AG04449 (cell line): ENCODE measurements around the gene HAS3.

ENCODE experiments used
- CTCF ChIA-PET: fragments of 350-600 bp; formaldehyde crosslinking; extraction: SDS; loops from one replicate; lab custom pipeline; 2021; ENCODE audit warnings: antibody characterized with exemption; lab: Yijun Ruan, JAX
- POLR2A ChIA-PET: fragments of 400-600, 350-600 bp; formaldehyde crosslinking; extraction: SDS; loops from one replicate; lab custom pipeline; 2020; ENCODE audit warnings: antibody characterized with exemption, inconsistent platforms; lab: Yijun Ruan, JAX
- DNase-seq: peaks from one replicate; pipeline ENCODE4 v3.0.0-alpha.2; 2010; ENCODE audit warnings: low read depth, low spot score
- H3K4me3 ChIP-seq: 2 replicates; pipeline ENCODE4 v1.5.1; 2011; ENCODE audit warnings: low read depth, mild to moderate bottlenecking, control low read depth, low read length
- CTCF ChIP-seq: IDR thresholded peaks from one replicate; pipeline ENCODE4 v1.5.1; 2011; ENCODE audit warnings: mild to moderate bottlenecking, moderate library complexity, low read length, control low read depth, inconsistent platforms; ENCODE audit not compliant: insufficient read depth; ENCODE audit errors: missing control alignments

The HAS3 gene

DNA sequence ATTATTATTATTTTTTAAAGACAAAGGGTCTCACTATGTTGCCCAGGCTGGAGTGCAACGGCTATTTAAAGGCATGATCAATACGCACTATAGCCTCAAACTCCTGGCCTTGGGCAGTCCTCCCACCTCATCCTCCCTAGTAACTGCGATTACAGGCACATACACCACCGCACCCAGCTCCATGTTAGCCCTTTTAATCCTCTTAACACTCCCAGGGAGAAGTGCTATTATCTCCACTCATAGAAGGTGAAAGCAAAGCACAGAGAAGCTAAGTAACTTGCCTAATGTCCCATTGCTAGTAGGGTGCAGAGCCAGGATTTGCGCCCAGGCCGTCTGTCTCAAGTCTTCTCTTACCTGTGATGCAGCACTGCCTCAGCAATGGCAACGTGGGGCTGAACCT is 5.0 kb downstream of the HAS3 start:
- DNase-seq = no peak
- TF ChIP-seq CTCF = no peak
- ChIA-PET POLR2A (interaction anchor here (0.6 kb wide), 1 partner anchor 29 kb away, joined by 3 read pairs; no protein-coding TSS in a partner anchor), CTCF (interaction anchor here (0.7 to 16.2 kb wide), 8 partner anchors 12 to 263 kb away, joined by 3 to 303 read pairs (median 4); partner anchors contain the start of gene TANGO6)
- H3K4me3 ChIP-seq = no peak overlapping the region

GRCh38 chr16:69111216-69111875 is 5.9 kb downstream of the HAS3 start:
- no peak for TF ChIP-seq CTCF
- POLR2A ChIA-PET = interaction anchor here (0.5 to 0.6 kb wide), 2 partner anchors 20 to 208 kb away, joined by 3 read pairs; no protein-coding TSS in a partner anchor
- CTCF ChIA-PET = interaction anchor here (0.6 to 16.2 kb wide), 11 partner anchors 11 to 288 kb away, joined by 3 to 303 read pairs (median 4); partner anchors contain the start of gene TANGO6
- H3K4me3 ChIP-seq = no peak overlapping the region
- no peak for DNase-seq

- DNase-seq = no peak
- ChIA-PET POLR2A (interaction anchor here (0.5 kb wide), 1 partner anchor 208 kb away, joined by 3 read pairs; no protein-coding TSS in a partner anchor), CTCF (interaction anchor here (0.6 to 16.2 kb wide), 9 partner anchors 10 to 289 kb away, joined by 3 to 303 read pairs (median 5); partner anchors contain the start of gene TANGO6)
- no peak for TF ChIP-seq CTCF
- no peak overlapping the region for H3K4me3 ChIP-seq
Observed at GRCh38 chr16:69111876-69112230, 6.4 kb downstream of the HAS3 start.

DNA sequence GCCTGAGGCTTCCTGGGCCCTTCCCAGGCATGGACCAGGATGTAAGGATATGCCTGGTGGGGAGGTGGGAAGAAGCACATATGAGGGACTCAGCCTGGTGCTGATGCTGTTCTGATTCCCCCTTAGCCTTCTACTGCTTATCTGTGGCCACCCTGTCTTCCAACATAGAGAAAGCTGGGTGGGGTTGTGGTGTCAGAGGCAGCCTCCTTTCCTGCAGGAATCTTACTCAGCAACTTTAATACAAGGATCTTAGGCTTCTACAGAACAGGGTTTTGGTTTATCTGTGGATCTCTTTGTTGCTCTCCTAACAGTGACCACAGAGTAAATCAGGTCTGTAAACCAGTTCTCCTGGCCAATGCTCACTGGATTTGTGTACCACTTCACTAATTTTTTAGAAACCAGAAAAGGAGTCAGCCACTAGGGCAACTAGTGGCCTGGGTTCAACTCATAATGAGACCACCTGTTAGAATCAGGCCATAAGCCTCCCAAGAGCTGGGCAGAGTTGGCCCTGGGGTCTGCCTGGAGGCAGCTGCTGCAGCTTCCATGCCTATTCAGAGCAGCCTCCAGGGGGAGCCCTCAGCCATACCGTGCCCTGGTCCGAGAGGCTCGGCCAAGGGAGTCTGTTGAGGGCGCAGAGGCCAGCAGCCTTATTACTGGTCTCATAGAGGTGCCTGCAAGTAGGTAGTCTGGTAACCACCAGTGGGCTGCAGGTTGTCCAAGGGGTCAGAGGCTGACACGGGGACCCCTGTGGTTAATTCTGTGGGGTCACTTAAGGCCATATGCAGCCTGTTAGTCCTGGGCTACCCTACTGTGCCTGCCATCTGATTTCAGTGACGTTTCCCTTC is 7.1 kb downstream of the HAS3 start:
- DNase-seq = no peak
- POLR2A ChIA-PET = no interaction called here
- CTCF ChIA-PET = interaction anchor here (0.6 to 16.2 kb wide), 17 partner anchors 7 to 289 kb away, joined by 3 to 303 read pairs (median 5); partner anchors contain the start of genes HAS3 and TANGO6
- no peak overlapping the region for H3K4me3 ChIP-seq
- TF ChIP-seq CTCF = peak; percentile 89

DNA sequence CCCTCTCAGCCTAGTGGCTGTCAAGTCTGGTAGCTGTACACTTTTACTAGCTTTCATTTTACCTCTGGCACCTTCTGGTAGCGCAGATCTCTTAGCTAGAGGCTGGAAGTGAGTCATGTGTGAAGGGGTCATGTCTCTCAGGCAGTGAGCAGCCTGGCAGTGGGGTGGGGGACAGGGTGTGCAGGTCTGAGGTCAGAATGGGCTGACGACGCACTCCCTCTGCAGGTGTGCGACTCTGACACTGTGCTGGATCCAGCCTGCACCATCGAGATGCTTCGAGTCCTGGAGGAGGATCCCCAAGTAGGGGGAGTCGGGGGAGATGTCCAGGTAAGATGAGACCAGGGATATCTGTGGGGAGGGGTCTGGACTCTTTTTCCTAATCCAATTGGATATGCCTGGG is 7.8 kb downstream of the HAS3 start:
- CTCF ChIA-PET = interaction anchor here (0.9 to 16.2 kb wide), 15 partner anchors 8 to 266 kb away, joined by 3 to 303 read pairs (median 5); partner anchors contain the start of genes HAS3 and TANGO6
- TF ChIP-seq CTCF = no peak
- no peak overlapping the region for H3K4me3 ChIP-seq
- POLR2A ChIA-PET = no interaction called here
- no peak for DNase-seq
